Cerebellar nuclear complex (tissue), 1 donor: Measurements from ENCODE around the gene ZNF670.
A peak's percentile ranks its signal among the peaks of the same experiment; 100 is the strongest.

Experiments
- DNase-seq, 2 experiments: peaks; one replicate each; lab custom pipeline; 2025; lab: John Stamatoyannopoulos, UW

Gene ZNF670

GRCh38 chr1:247103859-247104591 lies 25.4 kb upstream of the ZNF670 start, which contains the start of gene ZNF669:
Gene ZNF669 (minus strand): TSS chr1:247104356. CDS start chr1:247104199, 157 bp downstream.
- DNase-seq = peak; percentile 75 to 95

GRCh38 chr1:247102381-247102780 lies 23.8 kb upstream of the ZNF670 start:
- no peak for DNase-seq

GRCh38 chr1:247100676-247101279 lies 22.2 kb upstream of the ZNF670 start:
- no peak for DNase-seq

GRCh38 chr1:247096958-247097357 lies 18.3 kb upstream of the ZNF670 start:
- no peak for DNase-seq

GRCh38 chr1:247096544-247096943 lies 17.9 kb upstream of the ZNF670 start:
- no peak for DNase-seq

GRCh38 chr1:247096112-247096511 lies 17.5 kb upstream of the ZNF670 start:
- DNase-seq = no peak

- no peak for DNase-seq
Measured at GRCh38 chr1:247090455-247090854, 11.8 kb upstream of the ZNF670 start.

- DNase-seq = no peak
Measured at GRCh38 chr1:247089616-247090375, 11.2 kb upstream of the ZNF670 start.

GRCh38 chr1:247088967-247089366 lies 10.4 kb upstream of the ZNF670 start:
- DNase-seq = no peak

- DNase-seq = no peak
Measured at GRCh38 chr1:247087256-247087655, 8.6 kb upstream of the ZNF670 start.

- DNase-seq = no peak
Measured at GRCh38 chr1:247085310-247085709, 6.7 kb upstream of the ZNF670 start.

- no peak for DNase-seq
Measured at GRCh38 chr1:247084771-247085170, 6.2 kb upstream of the ZNF670 start.

GRCh38 chr1:247079141-247079874 lies 697 bp upstream of the ZNF670 start:
- no peak for DNase-seq

GRCh38 chr1:247077876-247078257 lies 744 bp downstream of the ZNF670 start:
- no peak for DNase-seq

- DNase-seq = no peak
Measured at GRCh38 chr1:247077213-247077612, 1.4 kb downstream of the ZNF670 start.

- no peak for DNase-seq
Measured at GRCh38 chr1:247070645-247071044, 8.0 kb downstream of the ZNF670 start.

GRCh38 chr1:247064304-247064703 lies 14.3 kb downstream of the ZNF670 start:
- DNase-seq = no peak

- DNase-seq = no peak
Measured at GRCh38 chr1:247060771-247061170, 17.8 kb downstream of the ZNF670 start.

GRCh38 chr1:247056071-247056470 lies 22.5 kb downstream of the ZNF670 start:
- no peak for DNase-seq

GRCh38 chr1:247054992-247055415 lies 23.6 kb downstream of the ZNF670 start:
- no peak for DNase-seq

GRCh38 chr1:247047702-247048101 lies 30.9 kb downstream of the ZNF670 start:
- DNase-seq = no peak

- DNase-seq = no peak
Measured at GRCh38 chr1:247047260-247047659, 31.4 kb downstream of the ZNF670 start.
